Adipose tissue (tissue), 3 donors: ENCODE results near the gene CDH4. TPM values are rescaled to one million over a fixed set of nuclear protein-coding genes. Genes with fewer than 3 reads are reported as not detected.

Experiments
- H3K27ac ChIP-seq: one replicate; pipeline ENCODE4 v1.5.1; 2013; ENCODE audit warnings: low read depth, low read length
- WGBS, 3 donors: extraction: QIAGEN DNeasy Blood & Tissue Kit; methylation state at CpG; one replicate each; pipeline ENCODE4 v1.1.7; 2013; 5-methylcytosine and 5-hydroxymethylcytosine counted together
- polyA plus RNA-seq, 3 donors: library from polyadenylated mRNA; stranded (reverse); fragments of 200-250 nt; gene quantifications; one replicate each; pipeline ENCODE4 v1.2.3, GENCODE V29; 2013
- donor health status: healthy with polysubstance abuse.
- donor health status: Bipolar disorder and iron deficiency.
- donor health status: healthy.

Gene CDH4
- polyA plus RNA-seq, 3 donors: 0.04 to 0.11 (median 0.05) TPM

- 39 to 48% (median 46%) methylated on average over 11 of the region's 11 CpGs for WGBS, 3 donors
These were observed 248.8 kb downstream of the CDH4 start for GRCh38 chr20:61500791-61501321.

GRCh38 chr20:61502433-61502832, 250.4 kb downstream of the CDH4 start:
- WGBS, 3 donors: 83 to 89% (median 88%) methylated on average over 4 of the region's 4 CpGs
- H3K27ac ChIP-seq: no peak overlapping the region

More at GRCh38 chr20:61500791-61501321, 248.8 kb downstream of the CDH4 start:
- no peak overlapping the region for H3K27ac ChIP-seq

GRCh38 chr20:61503106-61503505, 251.0 kb downstream of the CDH4 start:
- H3K27ac ChIP-seq: no peak overlapping the region
- WGBS, 3 donors: 76 to 82% (median 77%) methylated on average over 7 of the region's 7 CpGs

GRCh38 chr20:61505508-61505907, 253.4 kb downstream of the CDH4 start:
- no peak overlapping the region for H3K27ac ChIP-seq
- WGBS, 3 donors: 64 to 76% (median 73%) methylated on average over 8 of the region's 8 CpGs

- 59 to 71% (median 65%) methylated on average over 11 of the region's 11 CpGs for WGBS, 3 donors
- no peak overlapping the region for H3K27ac ChIP-seq
These were observed 255.7 kb downstream of the CDH4 start for GRCh38 chr20:61507778-61508177.

- 66 to 86% (median 78%) methylated on average over 13 of the region's 13 CpGs for WGBS, 3 donors
- H3K27ac ChIP-seq: no peak overlapping the region
These were observed 256.4 kb downstream of the CDH4 start for GRCh38 chr20:61508301-61509096.

GRCh38 chr20:61510778-61511330, 258.8 kb downstream of the CDH4 start:
- H3K27ac ChIP-seq: no peak overlapping the region
- WGBS, 3 donors: 76 to 82% (median 81%) methylated on average over 7 of the region's 7 CpGs

- H3K27ac ChIP-seq: no peak overlapping the region
- WGBS, 3 donors: 84 to 88% (median 85%) methylated on average over 11 of the region's 11 CpGs
These were observed 260.4 kb downstream of the CDH4 start for GRCh38 chr20:61512475-61512874.

- H3K27ac ChIP-seq: no peak overlapping the region
- WGBS, 3 donors: 78 to 80% (median 79%) methylated on average over 17 of the region's 17 CpGs
These were observed 261.3 kb downstream of the CDH4 start for GRCh38 chr20:61513124-61514017.

GRCh38 chr20:61514018-61514365, 261.9 kb downstream of the CDH4 start:
- H3K27ac ChIP-seq: no peak overlapping the region
- 34 to 49% (median 46%) methylated on average over 5 of the region's 5 CpGs for WGBS, 3 donors

GRCh38 chr20:61514396-61514795, 262.3 kb downstream of the CDH4 start:
- 60 to 66% (median 65%) methylated on average over 6 of the region's 6 CpGs for WGBS, 3 donors
- H3K27ac ChIP-seq: no peak overlapping the region

GRCh38 chr20:61514805-61515505, 262.9 kb downstream of the CDH4 start:
- 78 to 83% (median 82%) methylated on average over 14 of the region's 14 CpGs for WGBS, 3 donors
- H3K27ac ChIP-seq: no peak overlapping the region

- H3K27ac ChIP-seq: no peak overlapping the region
- 61 to 69% (median 64%) methylated on average over 14 of the region's 14 CpGs for WGBS, 3 donors
These were observed 263.9 kb downstream of the CDH4 start for GRCh38 chr20:61515922-61516321.

GRCh38 chr20:61516346-61517208, 264.5 kb downstream of the CDH4 start:
- no peak overlapping the region for H3K27ac ChIP-seq
- WGBS, 3 donors: 56 to 63% (median 56%) methylated on average over 22 of the region's 22 CpGs

- 56 to 78% (median 57%) methylated on average over 9 of the region's 9 CpGs for WGBS, 3 donors
- H3K27ac ChIP-seq: no peak overlapping the region
These were observed 265.4 kb downstream of the CDH4 start for GRCh38 chr20:61517419-61517818.

- 87 to 91% (median 89%) methylated on average over 5 of the region's 5 CpGs for WGBS, 3 donors
- no peak overlapping the region for H3K27ac ChIP-seq
These were observed 266.4 kb downstream of the CDH4 start for GRCh38 chr20:61518424-61518951.

GRCh38 chr20:61519488-61519887, 267.4 kb downstream of the CDH4 start:
- H3K27ac ChIP-seq: no peak overlapping the region
- WGBS, 3 donors: 88 to 91% (median 90%) methylated on average over 17 of the region's 17 CpGs
